Ectodermal cell (in vitro differentiated cells): Measurements from ENCODE around the gene ENTPD8.

Experiments used
- H3K27ac ChIP-seq: 2 replicates; pipeline ENCODE4 v1.7.0; 2013; ENCODE audit warnings: mild to moderate bottlenecking, low read depth, low read length; ENCODE audit not compliant: insufficient read depth, poor library complexity, severe bottlenecking
- H3K27me3 ChIP-seq: 2 replicates; pipeline ENCODE4 v1.7.0; 2013; ENCODE audit warnings: mild to moderate bottlenecking, low read length; ENCODE audit not compliant: insufficient read depth, control insufficient read depth, poor library complexity, severe bottlenecking
- H3K36me3 ChIP-seq: one replicate; pipeline ENCODE4 v1.7.0; 2013; ENCODE audit warnings: low read length; ENCODE audit not compliant: control insufficient read depth, insufficient read depth
- H3K4me1 ChIP-seq: one replicate; pipeline ENCODE4 v1.7.0; 2013; ENCODE audit warnings: low read length; ENCODE audit not compliant: control insufficient read depth, insufficient read depth
- H3K4me3 ChIP-seq: 2 replicates; pipeline ENCODE4 v1.7.0; 2013; ENCODE audit warnings: low read depth, low read length, control low read depth; ENCODE audit not compliant: insufficient read depth
- H3K9me3 ChIP-seq: 2 replicates; pipeline ENCODE4 v1.7.0; 2013; ENCODE audit warnings: mild to moderate bottlenecking, low read length, moderate library complexity; ENCODE audit not compliant: control insufficient read depth
- WGBS, 2 experiments: methylation state at CpG; one replicate each; pipeline ENCODE4 v1.1.7; 2013; ENCODE audit warnings: missing lambda C conversion rate in 2 of 2; 5-methylcytosine and 5-hydroxymethylcytosine counted together

Gene ENTPD8

DNA sequence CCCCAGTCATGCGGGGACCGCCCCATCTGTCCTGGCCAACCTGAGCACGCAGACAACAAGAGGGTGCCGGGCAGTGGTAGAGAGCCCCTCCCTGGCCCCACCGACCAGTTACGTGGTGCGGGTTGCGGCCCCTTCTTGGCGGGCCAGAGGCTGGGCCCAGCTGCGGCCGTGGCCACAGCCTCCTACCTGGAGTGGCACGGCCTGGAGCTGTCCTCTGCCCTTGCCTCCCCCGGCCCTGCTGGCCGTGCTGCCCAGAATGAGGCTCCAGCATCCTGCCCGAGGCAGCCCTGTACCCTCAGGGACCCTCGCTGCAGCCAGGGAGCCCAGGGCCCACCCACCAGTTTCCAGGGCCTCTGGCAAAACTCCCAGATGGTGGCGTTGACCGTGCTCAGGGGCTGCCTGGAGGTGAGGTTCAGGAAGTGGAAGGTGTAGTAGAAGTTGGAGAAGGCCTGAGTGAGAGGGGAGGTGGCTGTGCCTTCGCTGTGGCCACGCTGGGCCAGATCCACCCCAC is 5.7 kb downstream of the ENTPD8 start:
- Histone ChIP-seq H3K36me3 (no peaks in the 10 kb centered on the region), H3K27me3 (no peaks in the 10 kb centered on the region), H3K4me3 (no peak overlapping the region), H3K27ac (no peak overlapping the region), H3K9me3 (no peaks in the 10 kb centered on the region), H3K4me1 (peaks cover 5% of the 10 kb centered on the region)
- WGBS, 2 experiments = 89 to 91% methylated on average over 20 of the region's 20 CpGs

DNA sequence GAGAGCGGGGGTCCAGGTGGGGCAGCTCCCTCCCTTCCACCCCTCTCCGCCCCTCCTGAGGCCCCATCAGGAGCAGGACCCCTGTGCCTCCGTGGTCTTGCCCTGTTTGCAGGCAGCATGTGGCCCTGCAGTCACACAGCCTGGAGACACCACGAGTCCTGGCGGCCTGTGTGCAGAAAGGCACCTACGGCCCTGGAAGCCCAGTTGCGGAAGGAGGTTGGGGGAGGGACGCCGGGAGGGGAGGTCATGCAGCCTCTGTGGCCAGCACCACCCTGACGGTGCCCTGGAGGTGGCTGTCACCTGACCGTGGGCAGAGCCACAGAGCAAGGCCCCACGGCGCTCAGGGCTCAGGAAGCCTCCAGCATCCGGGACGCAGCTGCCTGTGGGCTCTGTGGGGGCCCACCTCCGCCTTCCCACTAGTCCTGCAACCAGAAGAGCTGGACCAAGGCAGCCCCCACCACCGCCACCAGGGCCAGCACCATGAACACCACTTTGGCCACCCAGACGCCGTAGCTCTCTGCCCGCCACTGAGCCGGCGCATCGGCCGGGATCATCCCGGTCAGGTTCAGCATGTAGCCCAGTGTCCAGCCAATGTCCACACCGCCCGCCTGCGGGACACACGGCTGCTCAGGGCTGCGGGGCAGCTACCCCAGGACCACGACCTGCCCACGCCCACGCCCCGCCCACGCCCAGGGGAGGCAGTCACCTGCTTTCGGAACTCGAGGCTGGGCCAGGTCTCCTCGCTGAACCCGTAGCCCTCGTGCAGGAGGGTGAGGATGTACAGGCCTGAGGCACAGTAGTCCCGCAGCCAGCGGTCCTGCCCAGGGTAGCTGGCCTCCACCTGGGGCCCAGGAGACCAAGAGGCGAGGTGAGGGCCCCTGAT is 6.4 kb downstream of the ENTPD8 start:
- 93 to 94% methylated on average over 43 of the region's 43 CpGs for WGBS, 2 experiments
- Histone ChIP-seq H3K9me3 (no peaks in the 10 kb centered on the region), H3K27me3 (no peaks in the 10 kb centered on the region), H3K36me3 (no peaks in the 10 kb centered on the region), H3K4me1 (peaks cover 6% of the 10 kb centered on the region), H3K4me3 (no peak overlapping the region), H3K27ac (no peak overlapping the region)

DNA sequence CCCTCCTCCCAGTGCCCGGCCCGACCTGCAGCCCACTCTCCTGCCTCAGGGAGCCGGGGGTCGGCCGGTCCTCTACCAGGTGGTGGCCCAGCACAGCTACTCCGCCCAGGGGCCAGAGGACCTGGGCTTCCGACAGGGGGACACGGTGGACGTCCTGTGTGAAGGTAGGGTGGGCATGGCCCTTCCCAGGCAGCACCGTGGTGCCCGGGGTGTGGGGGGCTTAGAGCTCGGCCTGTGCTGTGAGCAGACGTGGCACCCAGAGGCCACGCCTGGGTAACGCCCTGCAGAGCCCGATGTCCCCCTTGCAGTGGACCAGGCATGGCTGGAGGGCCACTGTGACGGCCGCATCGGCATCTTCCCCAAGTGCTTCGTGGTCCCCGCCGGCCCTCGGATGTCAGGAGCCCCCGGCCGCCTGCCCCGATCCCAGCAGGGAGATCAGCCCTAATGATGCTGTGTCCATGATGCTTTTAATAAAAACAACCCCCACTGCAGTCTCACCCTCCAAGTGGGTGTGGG is 7.2 kb downstream of the ENTPD8 start:
- Histone ChIP-seq H3K4me3 (no peak overlapping the region), H3K36me3 (no peaks in the 10 kb centered on the region), H3K4me1 (peaks cover 6% of the 10 kb centered on the region), H3K27me3 (no peaks in the 10 kb centered on the region), H3K9me3 (no peaks in the 10 kb centered on the region), H3K27ac (no peak overlapping the region)
- 93% methylated on average over 26 of the region's 26 CpGs for WGBS, 2 experiments

DNA sequence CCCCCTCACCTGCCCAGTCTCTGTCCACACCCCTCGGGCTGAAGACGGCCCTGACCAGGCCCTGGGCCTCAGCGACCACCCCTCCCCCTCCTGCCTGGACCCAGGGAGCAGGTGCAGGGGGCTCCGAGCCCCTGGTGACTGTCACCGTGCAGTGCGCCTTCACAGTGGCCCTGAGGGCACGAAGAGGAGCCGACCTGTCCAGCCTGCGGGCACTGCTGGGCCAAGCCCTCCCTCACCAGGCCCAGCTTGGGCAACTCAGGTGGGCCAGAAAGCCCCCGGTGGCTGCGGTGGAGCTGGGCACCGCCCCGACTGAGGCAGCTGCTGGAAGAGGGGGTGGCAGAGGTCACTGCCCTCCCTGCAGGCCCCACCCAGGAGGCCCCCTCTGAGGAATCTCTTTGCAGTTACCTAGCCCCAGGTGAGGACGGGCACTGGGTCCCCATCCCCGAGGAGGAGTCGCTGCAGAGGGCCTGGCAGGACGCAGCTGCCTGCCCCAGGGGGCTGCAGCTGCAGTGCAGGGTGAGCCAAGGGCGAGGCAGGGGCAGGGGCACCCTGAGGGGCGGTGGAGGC is 7.7 kb downstream of the ENTPD8 start:
- Histone ChIP-seq H3K4me3 (no peak overlapping the region), H3K27me3 (no peaks in the 10 kb centered on the region), H3K36me3 (no peaks in the 10 kb centered on the region), H3K4me1 (peaks cover 6% of the 10 kb centered on the region), H3K9me3 (no peaks in the 10 kb centered on the region), H3K27ac (no peak overlapping the region)
- 85 to 86% methylated on average over 19 of the region's 19 CpGs for WGBS, 2 experiments

GRCh38 chr9:137432687-137433348 is 8.3 kb downstream of the ENTPD8 start:
- H3K36me3 ChIP-seq = no peaks in the 10 kb centered on the region
- H3K27ac ChIP-seq = no peak overlapping the region
- no peaks in the 10 kb centered on the region for H3K27me3 ChIP-seq
- H3K9me3 ChIP-seq = no peaks in the 10 kb centered on the region
- 91% methylated on average over 20 of the region's 20 CpGs for WGBS, 2 experiments
- no peak overlapping the region for H3K4me3 ChIP-seq
- peaks cover 6% of the 10 kb centered on the region for H3K4me1 ChIP-seq

DNA sequence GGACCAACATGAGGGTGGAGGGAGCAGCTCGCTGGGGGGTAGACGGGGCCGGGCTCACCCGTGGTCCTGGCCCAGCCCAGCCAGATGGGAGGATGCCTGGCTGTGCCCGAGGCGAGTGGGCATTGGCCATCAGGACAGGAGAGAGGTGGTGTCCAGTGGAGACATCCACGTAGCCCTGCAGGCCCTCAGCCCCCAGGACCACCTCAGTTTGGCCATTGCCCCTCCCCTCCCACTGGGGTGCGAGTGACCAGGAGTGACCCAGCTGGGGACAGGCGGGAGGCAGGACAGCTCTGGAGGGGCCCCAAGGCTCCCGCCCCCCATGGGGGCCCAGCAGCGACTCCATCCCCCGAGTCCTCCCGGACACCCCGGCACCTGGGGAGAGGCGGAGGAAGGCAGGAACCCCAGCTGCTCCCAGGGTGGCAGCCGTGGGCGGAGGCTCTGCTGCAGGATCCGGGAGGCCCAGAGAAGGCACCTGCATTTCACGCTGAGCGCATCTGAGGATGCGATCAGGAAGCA is 9.7 kb downstream of the ENTPD8 start:
- no peaks in the 10 kb centered on the region for H3K36me3 ChIP-seq
- H3K27ac ChIP-seq = no peak overlapping the region
- H3K27me3 ChIP-seq = no peaks in the 10 kb centered on the region
- H3K4me3 ChIP-seq = no peak overlapping the region
- WGBS, 2 experiments = 89% methylated on average over 21 of the region's 21 CpGs
- no peaks in the 10 kb centered on the region for H3K9me3 ChIP-seq
- peaks cover 6% of the 10 kb centered on the region for H3K4me1 ChIP-seq

DNA sequence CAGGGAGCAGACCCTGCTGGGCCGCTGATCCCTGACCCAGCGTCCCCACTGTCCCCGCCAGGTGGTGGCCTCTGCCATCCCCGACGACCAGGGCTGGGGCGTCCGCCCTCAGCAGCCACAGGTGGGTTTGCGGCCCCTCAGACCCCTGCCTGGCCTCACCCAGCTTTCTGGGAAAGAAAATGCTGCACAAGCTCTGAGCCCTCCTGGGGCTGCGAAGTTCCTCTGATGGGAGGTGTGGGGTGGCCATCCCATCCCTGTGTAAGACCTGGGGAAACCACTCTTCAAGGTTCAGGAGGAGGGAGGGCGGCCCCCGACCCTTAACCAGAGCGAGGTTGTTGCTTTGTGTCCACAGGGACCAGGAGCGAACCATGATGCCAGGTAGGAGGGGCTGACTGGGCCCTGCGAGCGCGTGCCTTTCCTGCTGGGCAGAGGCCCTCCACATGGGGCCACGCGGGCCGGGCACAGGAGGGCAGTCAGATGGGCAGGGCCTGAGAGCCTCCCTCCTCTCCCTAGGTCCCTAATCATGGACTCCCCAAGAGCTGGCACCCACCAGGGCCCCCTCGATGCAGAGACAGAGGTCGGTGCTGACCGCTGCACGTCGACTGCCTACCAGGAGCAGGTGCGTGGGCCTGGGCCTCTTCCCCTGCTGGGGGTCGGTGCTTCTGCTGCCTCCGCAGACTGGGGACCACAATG is 10.3 kb downstream of the ENTPD8 start:
- no peaks in the 10 kb centered on the region for H3K9me3 ChIP-seq
- no peaks in the 10 kb centered on the region for H3K36me3 ChIP-seq
- peaks cover 6% of the 10 kb centered on the region for H3K4me1 ChIP-seq
- WGBS, 2 experiments = 87 to 88% methylated on average over 27 of the region's 27 CpGs
- H3K27me3 ChIP-seq = no peaks in the 10 kb centered on the region
- H3K27ac ChIP-seq = no peak overlapping the region
- no peak overlapping the region for H3K4me3 ChIP-seq

- H3K36me3 ChIP-seq = no peaks in the 10 kb centered on the region
- no peak overlapping the region for H3K27ac ChIP-seq
- peaks cover 6% of the 10 kb centered on the region for H3K4me1 ChIP-seq
- 79 to 83% methylated on average over 34 of the region's 34 CpGs for WGBS, 2 experiments
- no peaks in the 10 kb centered on the region for H3K27me3 ChIP-seq
- no peak overlapping the region for H3K4me3 ChIP-seq
- no peaks in the 10 kb centered on the region for H3K9me3 ChIP-seq
Observed at GRCh38 chr9:137429974-137430722, 11.0 kb downstream of the ENTPD8 start.

DNA sequence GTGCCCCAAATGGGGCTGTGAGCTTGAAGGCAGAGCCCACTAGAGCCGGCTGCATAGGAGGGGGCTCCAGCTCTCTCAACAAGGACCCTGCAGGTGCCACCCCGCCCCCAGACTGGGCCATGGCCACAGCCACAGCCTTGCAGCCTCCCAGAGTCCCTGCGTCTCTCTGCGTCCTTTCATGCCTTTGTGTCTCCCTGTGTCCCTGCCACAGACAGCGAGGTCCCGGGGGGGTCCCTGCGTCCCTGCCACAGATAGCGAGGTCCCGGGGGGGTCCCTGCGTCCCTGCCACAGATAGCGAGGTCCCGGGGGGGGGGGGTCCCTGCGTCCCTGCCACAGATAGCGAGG is 11.6 kb downstream of the ENTPD8 start:
- Histone ChIP-seq H3K36me3 (no peaks in the 10 kb centered on the region), H3K27ac (no peak overlapping the region), H3K27me3 (peaks cover 4% of the 10 kb centered on the region), H3K4me3 (no peak overlapping the region), H3K9me3 (no peaks in the 10 kb centered on the region), H3K4me1 (peaks cover 6% of the 10 kb centered on the region)
- WGBS, 2 experiments = 88 to 92% methylated on average over 14 of the region's 14 CpGs
